NCI-H128 (cell line): ENCODE measurements around the gene SLX4IP.

Experiments used
- DNase-seq: peaks from one replicate; lab custom pipeline; 2025; ENCODE audit not compliant: unreplicated experiment; lab: John Stamatoyannopoulos, UW

SLX4IP gene

DNA sequence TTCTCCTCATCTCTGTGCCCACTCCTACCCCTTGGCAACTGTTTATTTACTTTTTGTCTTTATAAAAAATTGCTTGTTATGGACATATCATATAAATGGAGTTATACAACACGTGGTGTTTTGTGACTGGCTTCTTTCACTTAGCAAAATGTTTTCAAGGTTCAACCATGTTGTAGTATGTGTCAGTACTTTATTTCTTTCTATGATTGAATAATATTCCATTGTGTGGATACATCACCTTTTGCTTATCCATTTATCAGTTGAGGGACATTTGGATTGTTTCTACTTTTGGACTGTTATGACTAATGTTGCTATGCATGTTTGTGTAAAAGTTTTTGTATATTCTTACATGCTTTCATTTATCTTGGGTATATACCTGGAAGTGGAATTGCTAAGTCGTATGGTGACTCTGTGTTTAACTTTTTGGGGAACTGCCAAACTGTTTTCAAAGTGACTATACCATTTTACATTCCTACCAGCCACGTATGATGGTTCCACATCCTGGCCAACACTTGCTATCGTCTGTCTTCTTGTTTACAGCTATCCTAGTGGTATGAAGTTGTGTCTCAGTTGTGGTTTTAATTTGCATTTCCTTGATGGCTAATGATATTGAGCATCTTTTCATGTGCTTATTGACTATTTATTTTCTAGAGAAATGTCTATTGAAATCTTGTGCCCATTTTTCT is 84.4 kb downstream of the SLX4IP start:
- DNase-seq: no peak

DNA sequence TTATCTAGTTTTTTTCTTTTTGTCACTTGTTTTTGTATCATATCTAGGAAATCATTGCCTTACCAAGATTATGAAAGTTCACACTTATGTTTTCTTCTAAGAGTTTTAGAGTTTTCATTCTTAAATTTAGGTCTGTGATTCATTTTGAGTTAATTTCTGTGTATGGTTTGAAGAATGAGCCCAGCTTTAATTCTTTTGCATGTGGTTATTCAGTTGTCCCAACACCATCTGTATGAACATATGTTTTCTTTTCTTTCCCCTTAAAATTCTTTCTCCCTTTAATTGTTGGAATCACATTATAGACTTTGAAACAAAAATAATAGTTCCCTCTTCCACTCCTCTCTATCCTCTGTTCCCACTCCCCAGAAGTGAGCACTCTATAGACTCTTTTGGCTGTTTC is 85.4 kb downstream of the SLX4IP start:
- DNase-seq: no peak

DNA sequence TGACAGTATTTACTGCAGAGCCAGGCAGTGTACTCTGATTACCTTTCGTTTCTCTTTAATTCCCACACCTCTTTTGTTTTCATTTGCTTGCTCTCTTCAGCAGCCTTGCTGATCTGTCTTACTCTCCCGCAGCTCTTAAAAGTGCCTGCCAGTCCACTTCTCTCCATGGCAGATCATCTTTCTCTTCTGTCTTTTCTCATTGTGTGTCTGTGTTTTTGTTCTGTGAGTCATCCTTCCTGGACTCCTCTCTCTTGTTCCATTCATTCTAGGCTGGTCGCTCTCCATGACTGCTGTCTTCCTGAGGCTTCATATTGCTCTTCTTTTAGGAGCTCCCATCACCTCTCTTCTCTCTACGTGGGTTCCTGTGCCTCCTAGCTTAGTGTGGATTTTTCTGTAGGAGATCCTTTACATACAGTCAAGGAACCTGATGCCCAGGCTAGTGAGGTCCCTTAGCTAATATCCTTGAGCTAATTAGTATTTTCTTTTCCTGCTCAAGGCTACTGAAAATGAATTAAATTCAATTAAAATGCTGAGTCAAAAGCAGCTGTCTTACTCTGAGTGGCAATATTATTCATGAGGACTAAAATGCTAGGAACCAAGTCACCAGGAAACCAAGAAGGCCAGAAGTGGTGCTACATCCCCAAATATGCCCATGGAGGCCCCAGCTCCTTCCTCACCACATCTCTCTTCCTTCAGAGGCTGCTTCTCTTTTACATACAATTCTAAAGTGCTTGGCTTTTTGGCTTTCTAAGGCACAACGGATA is 86.1 kb downstream of the SLX4IP start:
- DNase-seq: no peak

DNA sequence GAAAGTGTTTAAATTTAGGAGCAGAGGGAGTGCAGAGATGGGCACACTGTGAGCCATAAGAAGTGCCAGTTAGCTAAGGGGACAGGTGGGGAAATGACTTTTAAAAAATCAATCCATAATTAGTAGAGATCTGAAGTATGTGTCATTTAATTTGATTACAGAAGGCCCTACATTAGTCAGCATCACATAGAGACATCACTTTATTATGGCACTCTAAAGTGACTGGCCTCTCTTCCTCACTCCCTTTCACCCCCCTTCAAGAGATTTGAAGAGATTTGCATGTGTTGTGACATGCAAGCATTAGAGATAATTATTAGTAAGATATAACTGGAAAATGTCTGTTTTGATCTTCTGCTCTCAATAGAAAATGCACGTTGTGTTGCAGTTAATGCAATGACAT is 86.7 kb downstream of the SLX4IP start:
- DNase-seq: no peak

DNA sequence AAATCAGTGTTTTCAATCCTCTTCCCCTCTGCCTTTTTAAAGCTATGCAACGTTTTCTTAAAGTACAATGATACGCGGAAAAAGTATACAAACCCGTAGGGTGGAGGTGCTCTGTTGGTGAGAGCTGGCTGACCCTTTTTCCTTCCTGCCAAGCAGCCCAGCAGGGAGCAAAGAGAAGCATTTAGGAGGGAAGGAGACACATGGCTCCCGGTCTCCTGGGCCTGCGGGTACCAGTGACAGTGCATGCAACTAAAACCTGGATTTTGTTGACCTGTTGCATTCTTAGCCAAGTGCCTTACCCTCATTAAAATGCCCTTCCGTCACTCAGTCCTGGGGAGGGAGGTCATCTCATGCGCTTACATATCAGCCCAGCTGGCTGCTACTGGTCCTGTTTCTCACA is 87.2 kb downstream of the SLX4IP start:
- DNase-seq: no peak

DNA sequence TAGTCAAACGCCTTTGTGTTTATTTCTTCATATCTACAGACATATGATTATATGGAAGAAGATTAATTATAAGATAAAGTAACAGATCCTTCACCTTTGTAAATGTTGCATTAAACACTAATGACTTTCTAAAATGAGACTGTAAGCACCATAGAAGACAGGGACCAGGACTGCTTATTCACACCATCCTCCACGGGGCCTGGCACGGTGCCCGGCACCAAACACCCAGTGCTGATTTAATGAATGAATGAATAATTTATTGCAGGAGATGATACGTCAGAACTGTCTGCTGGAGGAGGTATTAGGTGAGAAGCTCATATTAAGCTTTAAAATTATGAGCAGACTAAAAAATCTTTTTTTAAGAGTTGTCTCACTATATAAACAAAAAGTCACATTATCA is 88.3 kb downstream of the SLX4IP start:
- DNase-seq: no peak

DNA sequence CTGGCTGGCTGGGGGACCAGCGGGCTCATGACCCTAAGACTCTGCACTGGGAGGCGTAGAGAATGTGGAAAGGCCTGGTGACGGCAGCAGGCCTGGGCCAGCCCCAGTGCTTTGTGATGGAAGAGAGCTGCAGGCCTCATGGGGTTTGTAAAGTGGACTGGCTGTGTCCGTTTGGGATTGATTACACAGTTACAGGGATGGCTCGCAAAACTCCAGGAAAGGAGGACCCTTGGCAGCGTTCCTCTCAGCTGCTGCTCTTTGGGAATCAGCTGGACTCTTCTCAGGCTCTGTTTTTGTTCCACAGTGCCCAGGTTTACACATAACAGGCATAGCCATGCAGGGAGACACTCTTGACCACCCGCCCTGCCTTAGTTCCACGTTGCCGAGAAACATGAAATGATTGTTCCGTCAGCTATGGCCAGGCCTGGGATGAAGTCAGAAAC is 89.0 kb downstream of the SLX4IP start:
- DNase-seq: no peak

DNA sequence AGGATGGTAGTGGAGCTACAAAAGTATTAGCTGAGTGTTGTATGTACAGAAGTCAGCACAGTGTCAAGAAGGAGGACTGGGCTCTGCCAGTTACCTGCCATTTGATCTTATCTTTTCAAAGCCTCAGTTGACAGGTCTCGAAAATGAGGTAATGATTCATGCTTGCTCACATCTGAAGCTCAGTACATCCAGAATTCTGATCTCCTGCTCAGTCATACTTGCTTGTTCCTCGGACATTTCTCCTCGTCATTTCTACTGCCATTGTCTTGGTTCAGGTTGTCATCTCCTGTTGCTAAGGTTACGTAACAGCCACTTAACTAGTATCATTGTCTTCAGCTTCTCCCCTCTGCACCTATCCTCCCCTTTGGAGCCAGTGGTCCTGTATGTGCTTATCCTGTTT is 89.5 kb downstream of the SLX4IP start:
- DNase-seq: no peak

DNA sequence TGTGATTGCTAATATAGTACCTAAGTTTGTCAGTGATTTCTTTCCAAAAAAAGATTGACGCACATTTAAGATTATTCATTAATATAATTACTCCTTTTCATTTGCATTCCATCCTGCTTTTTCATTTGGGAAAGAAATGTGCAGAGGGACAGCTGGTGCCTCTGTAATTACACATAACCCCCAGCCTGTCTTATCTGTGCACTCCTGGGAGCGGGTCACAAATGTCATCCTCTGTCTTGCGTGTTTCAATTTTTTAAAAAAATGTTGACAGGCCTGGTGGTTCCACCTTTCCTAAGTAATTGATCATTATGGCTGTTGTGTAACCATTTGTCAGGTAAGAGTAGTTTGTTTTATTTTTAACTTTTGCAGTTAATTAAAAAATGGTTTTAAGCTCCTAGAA is 92.7 kb downstream of the SLX4IP start:
- DNase-seq: no peak

DNA sequence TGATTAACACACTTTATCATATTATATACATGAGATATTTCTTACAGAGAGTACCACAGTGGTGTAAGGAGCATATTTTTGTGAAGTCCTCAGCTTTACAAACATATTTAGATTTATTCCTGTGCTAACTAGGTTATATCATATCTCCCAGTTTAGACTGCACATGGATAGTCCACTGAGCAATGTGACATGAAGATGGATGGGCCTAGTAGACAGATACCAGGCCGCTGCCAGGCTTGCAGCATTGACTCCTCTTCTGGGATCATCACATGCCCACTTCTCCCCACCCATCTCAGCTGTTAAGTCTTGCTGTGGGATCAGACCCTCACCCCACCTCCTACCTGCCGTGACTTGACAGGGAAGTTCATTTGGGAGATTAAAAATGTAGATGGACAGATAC is 95.8 kb downstream of the SLX4IP start:
- no peak for DNase-seq

DNA sequence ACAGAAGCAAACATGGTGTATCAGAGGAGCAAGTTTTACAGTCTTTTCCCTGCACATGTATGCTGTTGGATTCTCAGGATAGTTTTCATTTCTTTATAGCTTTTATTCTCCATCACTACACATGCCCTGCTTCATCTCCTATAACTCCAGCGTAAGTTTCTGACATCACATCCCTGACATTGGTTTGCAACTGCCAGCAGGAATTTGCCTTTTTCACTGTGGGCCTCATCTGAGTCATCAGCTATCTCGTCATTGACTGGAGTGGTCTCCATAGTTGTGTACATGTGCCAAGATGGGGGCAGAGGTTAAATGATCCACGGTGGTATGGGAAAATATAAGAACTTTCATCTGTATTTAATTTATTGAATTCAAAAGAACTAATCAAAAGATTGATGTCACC is 96.7 kb downstream of the SLX4IP start:
- DNase-seq: no peak

DNA sequence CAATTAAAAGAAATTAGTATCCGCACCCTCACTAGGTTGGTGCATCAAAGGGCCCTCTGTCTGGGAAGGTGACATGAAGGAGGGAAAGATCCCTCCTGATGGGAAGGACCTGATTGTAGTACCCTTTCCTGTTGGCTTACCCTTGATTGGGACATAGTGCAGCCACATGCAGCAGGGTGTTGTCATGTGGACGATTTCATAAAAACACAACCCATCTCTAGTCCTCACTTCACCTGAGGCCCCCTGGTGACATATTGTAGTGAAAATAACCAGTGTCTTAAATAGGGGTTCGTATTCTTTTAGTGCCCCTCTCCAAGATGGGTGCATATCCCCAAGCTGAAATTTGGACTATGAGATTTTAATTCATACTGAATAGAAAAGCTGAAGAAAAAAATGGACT is 97.3 kb downstream of the SLX4IP start:
- DNase-seq: no peak

DNA sequence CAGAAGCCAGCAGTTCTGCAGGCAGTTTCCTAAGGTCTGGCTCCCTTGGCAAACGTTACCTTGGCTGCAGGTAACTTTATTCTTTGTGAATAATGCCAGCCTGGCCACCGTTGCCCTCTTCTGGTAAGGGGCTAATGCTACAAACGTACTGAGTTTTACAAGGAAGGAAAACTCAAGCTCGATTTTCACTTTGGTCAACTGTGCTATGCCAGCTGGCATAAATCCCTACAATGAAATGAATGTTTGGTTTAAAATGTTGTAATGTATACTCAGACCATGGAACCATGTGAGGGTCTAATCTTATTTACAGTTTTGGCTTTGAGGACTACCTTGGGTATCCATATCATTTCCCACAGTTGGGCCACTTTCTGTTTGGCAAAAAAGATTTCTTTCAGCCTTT is 101.4 kb downstream of the SLX4IP start:
- DNase-seq: no peak

DNA sequence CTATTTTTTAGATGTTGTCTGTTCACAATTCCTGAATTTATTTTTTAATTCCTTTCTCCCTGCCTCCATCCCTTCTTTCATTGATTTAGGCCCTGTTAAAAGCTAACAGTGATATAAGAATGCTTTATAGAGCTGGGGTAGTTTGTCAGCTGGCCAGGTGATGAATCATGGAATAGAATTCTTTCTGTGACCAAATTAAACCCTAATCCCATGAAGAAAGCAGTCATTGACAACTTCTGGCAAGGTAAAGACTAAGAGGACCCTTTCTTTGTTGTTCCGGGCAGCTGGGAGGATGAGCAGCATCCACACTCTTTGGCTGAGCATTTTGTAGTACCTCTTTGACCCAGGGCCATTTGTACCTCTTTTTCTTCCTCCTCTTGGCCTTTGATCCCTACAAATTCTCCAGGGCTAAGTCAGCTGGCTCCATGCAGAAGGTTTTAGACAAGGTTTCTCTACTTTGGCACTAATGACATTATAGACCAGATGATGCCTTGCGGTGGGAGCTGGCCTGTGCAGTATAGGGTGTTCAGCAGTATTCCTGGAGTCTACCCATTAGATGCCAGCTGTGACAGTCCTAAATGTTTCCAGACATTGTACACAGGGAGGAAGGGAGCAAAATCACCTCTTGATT is 102.9 kb downstream of the SLX4IP start:
- DNase-seq: no peak

DNA sequence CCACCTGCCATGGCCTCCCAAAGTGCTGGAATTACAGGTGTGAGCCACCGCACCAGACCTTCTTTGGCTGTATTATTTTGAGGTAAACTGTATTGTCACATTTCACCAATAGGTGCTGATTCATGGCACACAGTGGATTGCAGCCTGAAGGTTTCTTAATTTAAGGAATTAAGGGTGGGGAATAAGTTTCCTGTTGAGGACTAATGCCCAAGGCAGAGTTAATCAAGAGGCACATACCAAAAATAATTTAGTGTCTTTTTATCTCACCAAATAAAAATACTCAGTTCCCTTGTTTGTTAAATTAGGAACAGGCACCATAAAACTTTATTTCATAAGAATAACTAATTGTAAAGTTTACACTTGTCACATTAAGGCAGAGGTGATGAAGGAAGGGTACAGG is 103.7 kb downstream of the SLX4IP start:
- DNase-seq: no peak

DNA sequence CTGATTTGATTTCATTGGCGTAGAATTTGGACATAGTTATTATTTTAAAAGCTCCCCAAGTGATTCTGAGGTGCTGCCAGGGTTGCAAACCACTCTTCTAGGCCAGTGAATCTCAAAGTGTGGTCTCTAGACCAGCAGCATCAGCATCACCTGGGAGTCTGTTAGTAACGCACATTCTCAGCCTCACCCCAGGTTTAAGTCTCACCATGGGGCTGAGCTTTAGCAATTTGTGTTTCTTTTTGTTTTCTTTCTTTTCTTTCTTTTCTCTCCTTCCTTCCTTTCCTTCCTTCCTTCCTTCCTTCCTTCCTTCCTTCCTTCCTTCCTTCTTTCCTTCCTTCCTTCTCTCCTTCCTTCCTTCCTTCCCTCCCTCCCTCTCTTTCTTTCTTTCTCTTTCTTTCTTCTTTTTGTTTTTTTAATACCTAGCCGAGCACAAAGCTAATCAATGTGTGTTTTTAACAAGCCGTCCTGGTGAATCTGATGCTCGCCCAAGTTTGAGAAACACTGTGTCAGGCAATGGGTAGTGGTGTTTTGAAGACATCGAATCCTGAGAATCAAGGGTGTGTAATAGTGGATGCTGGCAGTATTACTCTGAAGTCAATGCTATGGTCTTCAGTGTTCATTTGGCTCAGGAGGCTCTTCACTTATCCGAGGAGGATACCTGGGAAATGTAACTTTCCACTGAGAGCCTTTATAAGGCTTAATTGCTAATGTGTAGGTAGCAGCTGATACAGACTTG is 104.9 kb downstream of the SLX4IP start:
- DNase-seq: no peak

DNA sequence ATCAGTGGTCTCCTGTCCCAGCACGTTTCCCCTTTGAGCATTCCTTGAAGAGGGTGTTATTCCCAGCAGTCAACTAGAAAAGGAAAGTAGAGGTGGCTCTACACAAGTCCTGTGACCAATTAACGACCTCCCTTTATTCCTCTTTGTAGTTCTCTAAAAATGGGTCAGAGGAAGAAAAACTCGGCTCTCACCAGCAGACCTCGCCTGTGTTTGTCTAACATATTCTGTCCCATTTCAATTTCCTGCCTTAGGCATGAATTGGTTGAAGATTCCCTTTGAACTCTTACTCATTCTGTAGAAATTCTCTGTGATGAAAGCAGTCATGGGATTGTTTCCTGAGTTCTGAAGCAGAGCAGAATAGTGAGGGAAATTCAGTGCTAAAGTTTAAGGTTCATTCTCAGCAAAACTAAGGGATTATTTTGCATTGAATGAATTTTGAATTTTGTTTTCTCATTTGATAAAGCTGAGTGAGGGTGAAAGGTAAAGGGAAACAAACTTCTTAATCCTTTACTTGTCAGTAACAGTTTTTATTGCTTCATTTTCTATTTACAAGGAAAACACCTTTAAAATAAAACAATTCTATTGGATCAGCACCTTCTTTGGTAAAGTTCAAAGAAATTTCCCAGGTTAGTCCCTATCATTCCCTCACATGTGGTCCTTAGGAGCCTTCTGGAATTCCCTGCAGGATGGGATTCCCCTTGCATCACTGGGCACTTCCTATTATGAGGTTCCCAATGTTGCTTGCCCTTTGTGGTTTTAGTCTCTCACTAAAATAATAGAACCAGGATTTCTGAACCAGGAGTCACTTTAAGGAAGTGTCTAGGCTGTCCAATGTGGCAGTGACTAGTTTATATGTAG is 105.8 kb downstream of the SLX4IP start:
- no peak for DNase-seq

DNA sequence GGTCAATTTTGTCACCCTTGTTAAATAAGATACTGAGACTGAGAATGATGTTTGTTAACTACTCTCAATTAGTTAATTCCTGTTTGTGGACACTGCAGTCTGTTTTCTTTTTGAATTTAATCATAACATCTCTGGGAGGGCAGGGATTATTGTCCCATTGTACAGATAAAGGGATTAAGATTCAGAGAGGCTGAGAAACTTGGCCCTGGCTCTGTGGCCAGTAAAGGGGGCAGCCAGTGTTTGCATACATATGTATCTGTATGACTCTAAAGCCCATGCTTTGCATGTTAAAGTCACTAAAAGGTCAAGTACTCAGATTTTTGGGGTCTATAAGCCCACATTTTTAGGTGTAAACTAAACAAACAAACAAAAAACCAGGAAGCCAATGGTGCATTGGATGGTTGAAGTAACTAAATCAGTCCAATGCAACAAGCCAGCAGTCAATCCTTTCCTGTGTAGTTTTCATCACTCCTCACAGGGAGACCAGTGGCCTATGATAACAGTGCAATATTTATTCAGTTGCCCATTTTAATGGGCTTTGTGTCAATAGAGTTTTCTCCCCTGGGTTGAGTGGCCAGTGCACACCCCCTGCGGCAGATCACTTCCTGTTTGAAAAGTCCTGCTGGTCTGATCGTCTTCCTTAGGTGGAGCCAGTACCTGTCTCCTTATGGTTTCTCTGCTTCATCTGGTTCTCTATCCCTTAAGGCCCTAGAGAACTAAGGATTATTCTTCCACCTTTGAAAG is 106.7 kb downstream of the SLX4IP start:
- DNase-seq: no peak

DNA sequence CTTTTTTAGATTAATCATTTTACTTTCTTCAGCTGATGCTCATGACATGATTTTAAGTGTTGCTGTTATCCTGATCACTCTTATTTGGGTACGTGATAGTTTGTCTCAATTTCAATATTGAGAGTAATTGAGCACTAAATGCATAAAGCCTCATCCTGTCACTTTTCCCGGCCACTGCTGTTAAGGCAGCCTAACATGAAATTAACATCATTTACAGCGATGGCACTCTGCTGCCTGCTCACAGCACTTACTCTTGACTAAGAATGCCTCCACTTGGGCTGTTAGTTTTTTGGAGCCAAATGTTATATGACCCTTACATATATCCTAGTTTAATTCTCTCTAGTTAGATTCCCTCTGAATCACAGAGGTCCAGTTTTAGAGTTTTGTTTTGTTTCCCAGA is 107.3 kb downstream of the SLX4IP start:
- no peak for DNase-seq

DNA sequence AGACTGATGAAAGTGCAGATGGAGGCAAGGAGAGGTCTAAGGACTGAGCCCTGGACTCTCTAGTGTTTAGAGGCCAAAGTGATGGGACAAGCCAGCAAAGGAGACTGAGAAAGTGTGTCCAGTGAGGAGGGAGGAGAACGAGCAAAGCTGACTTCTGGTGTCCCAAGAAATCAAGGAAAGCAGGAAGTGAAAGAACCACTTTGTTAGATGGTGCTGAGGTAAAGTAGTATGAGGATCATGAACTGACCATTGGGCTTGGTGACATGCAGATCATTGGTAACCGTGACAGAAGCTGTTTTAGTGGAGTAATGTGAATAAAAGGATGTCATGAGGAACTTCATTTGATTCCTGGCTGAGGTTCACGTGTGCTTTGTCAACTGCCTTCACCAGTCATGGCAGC is 108.4 kb downstream of the SLX4IP start:
- no peak for DNase-seq
